GM12891 (cell line): Measurements from ENCODE around the gene NEK3.
"Not testable (repeated sequence)": the region's sequence is repeated elsewhere in the genome, so short reads cannot be mapped to it uniquely, and the experiment has no call there.

Experiments used
- DNase-seq: peaks from one replicate; pipeline ENCODE4 v3.0.0; 2011; ENCODE audit warnings: low spot score; ENCODE audit not compliant: insufficient read length
- FAIRE-seq: peaks from 2 replicates; lab custom pipeline; 2011; peaks lifted over from hg19 to GRCh38; lab: Jason Lieb, UNC
- PAX5 ChIP-seq: IDR thresholded peaks from 2 replicates; pipeline ENCODE4 v1.6.1; 2011; ENCODE audit warnings: low read length, moderate library complexity, mild to moderate bottlenecking; ENCODE audit not compliant: insufficient read depth, severe bottlenecking
- POLR2A ChIP-seq: IDR thresholded peaks from 2 replicates; pipeline ENCODE4 v1.6.1; 2011; ENCODE audit warnings: low read depth, low read length, control low read depth
- POLR2AphosphoS5 ChIP-seq: IDR thresholded peaks from 2 replicates; pipeline ENCODE4 v1.6.1; 2011; ENCODE audit warnings: low read depth, low read length, control low read depth
- POU2F2 ChIP-seq: IDR thresholded peaks from 2 replicates; pipeline ENCODE4 v1.6.1; 2011; ENCODE audit warnings: low read depth, mild to moderate bottlenecking, control low read depth, low read length, moderate library complexity
- SPI1 ChIP-seq: IDR thresholded peaks from 2 replicates; pipeline ENCODE4 v1.6.1; 2011; ENCODE audit warnings: low read depth, low read length, control low read depth
- TAF1 ChIP-seq: IDR thresholded peaks from 2 replicates; pipeline ENCODE4 v1.6.1; 2011; ENCODE audit warnings: low read depth, low read length, control low read depth

The NEK3 gene

DNA sequence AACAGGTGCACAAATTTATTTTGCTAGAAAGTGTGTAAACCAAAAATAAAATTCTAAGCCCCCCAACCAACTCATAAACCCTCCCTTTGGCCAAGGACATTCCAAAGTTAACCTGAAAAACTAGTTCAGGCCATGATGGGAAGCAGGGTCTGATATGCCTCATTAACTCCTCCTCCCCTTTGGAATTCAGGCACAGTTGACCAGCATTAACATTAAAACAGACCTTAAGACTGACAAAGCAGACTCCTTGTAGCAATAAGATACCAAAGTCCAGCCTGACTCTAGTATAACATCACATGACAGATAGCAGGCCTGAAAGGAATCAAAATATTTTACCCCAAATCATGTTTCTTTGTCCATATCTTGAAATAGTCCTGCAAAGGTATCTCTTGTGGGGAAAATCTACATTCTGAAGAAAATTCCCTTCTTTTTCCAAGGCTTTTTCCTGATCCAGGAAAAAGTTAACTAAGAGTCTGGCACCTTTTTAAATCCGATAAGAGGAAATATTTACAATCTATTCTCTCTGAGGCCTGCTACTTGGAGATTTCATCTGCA, 50.2 kb downstream of the NEK3 start:
- no peak for TF ChIP-seq POLR2A
- DNase-seq (no peak), FAIRE-seq (no peak)

GRCh38 chr13:52105841-52106240, 53.6 kb downstream of the NEK3 start:
- DNase-seq (no peak), FAIRE-seq (no peak)
- TF ChIP-seq PAX5 (no peak), POLR2AphosphoS5 (no peak), POLR2A (no peak), TAF1 (no peak), SPI1 (no peak), POU2F2 (no peak)

DNA sequence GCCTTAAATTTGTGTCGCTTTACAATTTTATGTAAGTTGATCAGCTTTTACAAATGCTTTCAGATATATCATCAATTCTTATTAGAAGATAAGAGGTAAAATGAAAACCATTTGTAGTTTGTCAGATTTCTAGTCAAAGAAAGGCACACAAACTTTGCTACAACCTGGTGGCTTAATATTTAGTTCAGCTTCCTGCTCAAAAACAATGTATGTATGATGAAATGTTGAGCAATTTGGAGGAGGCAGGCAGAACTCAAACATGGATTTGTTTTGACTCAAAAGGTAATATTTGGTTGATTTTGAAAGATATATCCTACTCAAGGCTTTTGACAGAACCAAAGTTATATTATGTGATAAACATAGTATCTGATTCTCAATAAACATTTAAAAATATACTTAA, 54.8 kb downstream of the NEK3 start:
- no peak for DNase-seq
- TF ChIP-seq PAX5 = no peak
- no peak for TF ChIP-seq TAF1
- no peak for TF ChIP-seq POU2F2
- FAIRE-seq = no peak

DNA sequence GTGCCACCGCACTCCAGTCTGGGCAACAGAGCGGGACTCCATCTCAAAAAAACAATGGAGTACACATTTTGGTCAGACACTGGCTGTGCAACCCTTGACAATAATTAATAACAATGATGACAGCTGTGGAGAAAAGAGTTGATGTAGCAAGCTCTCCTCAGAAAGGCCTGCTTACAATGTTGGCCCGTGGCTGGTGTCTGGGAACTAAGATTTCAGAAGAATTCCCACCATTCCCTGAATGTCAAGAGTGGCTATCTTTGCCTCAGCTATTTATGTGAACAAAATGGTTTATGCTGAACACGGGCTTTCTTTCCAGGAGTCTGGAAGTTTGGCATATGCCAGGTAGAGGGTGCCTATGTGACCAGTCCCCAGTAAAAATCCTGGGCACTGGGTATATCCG, 56.0 kb downstream of the NEK3 start:
- DNase-seq = no peak
- TF ChIP-seq TAF1 (no peak), POLR2A (no peak), POU2F2 (no peak), PAX5 (no peak), POLR2AphosphoS5 (no peak)
- FAIRE-seq = no peak

- not testable (repeated sequence) for FAIRE-seq, DNase-seq
Measured at GRCh38 chr13:52102423-52102822, 57.0 kb downstream of the NEK3 start.

- no peak for TF ChIP-seq POLR2A
- no peak for TF ChIP-seq SPI1
- TF ChIP-seq POLR2AphosphoS5 = no peak
- no peak for TF ChIP-seq POU2F2
- TF ChIP-seq TAF1 = no peak
- no peak for TF ChIP-seq PAX5
- DNase-seq (no peak), FAIRE-seq (no peak)
Measured at GRCh38 chr13:52097197-52097596, 62.2 kb downstream of the NEK3 start.

- TF ChIP-seq TAF1 (no peak), PAX5 (no peak), SPI1 (no peak), POLR2AphosphoS5 (no peak), POLR2A (no peak), POU2F2 (no peak)
- FAIRE-seq = no peak
- DNase-seq = no peak
Measured at GRCh38 chr13:52096748-52097147, 62.6 kb downstream of the NEK3 start.

DNA sequence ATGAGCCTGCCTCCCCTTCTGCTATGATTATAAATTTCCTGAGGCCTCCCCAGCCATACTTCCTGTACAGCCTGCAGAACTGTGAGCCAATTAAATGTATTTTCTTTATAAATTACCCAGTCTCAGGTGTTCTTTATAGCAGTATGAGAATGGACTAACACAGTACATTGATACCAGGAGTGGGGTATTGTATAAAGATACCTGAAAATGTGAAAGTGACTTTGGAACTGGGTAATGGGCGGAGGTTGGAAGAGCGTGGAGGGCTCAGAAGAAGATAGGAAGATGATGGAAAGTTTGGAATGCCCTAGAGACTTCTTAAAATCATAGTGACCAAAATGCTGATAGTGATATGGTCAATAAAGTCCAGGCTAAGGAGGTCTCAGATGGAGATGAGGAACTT, 63.3 kb downstream of the NEK3 start:
- no peak for DNase-seq
- FAIRE-seq = no peak
- TF ChIP-seq TAF1 (no peak), POU2F2 (no peak), PAX5 (no peak)

- no peak for TF ChIP-seq POLR2A
- no peak for TF ChIP-seq TAF1
- no peak for TF ChIP-seq SPI1
- no peak for TF ChIP-seq PAX5
- no peak for TF ChIP-seq POLR2AphosphoS5
- no peak for TF ChIP-seq POU2F2
- DNase-seq (no peak), FAIRE-seq (no peak)
Measured at GRCh38 chr13:52092087-52092486, 67.3 kb downstream of the NEK3 start.

GRCh38 chr13:52091473-52091872, 67.9 kb downstream of the NEK3 start:
- DNase-seq = no peak
- no peak for FAIRE-seq
- no peak for TF ChIP-seq POU2F2

DNA sequence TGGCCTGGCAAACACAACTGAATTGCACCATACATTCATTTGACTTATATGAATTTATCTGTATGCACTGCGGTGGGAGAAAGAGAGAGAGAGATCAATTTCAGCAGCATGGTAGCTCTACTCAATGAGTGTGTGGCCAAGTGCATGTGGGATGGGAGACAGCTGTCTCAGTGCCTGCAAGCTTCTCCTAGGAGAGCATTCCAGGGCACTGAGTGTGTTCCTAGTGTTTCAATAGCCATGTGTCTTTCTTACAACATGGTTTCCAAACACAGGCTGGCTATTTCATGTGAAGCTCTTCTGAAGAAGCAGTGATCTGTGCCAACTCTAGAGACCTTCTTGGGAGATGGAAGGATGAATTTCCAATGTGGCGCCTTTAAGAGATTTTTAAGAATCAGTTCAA, 74.0 kb downstream of the NEK3 start:
- DNase-seq (no peak), FAIRE-seq (no peak)
- no peak for TF ChIP-seq PAX5
- TF ChIP-seq POLR2AphosphoS5 = no peak
- no peak for TF ChIP-seq SPI1
- no peak for TF ChIP-seq POLR2A
- no peak for TF ChIP-seq TAF1
- no peak for TF ChIP-seq POU2F2

- not testable (repeated sequence) for FAIRE-seq, DNase-seq
Measured at GRCh38 chr13:52084981-52085380, 74.4 kb downstream of the NEK3 start.
